Right lobe of liver (tissue), 6 donors: ENCODE measurements around the gene RNASEH2A. TPM values are rescaled to one million over a fixed set of nuclear protein-coding genes. Genes with fewer than 3 reads are reported as not detected.

Experiments
- ATAC-seq, 4 donors: fragments of 200-7000 bp; cut with Tn5 transposase; one replicate each; pipeline ENCODE4 v1.9.1; 2020; ENCODE audit warnings: mild to moderate bottlenecking in 4 of 4, moderate library complexity in 4 of 4
- DNase-seq, 3 donors: peaks; one replicate each; pipeline ENCODE4 v3.0.0-alpha.2; 2020
- H3K27ac ChIP-seq, 3 donors: fragments of 200-600 bp; one replicate each; pipeline ENCODE4 v1.8.0; 2022
- H3K27me3 ChIP-seq, 2 donors: fragments of 200-600 bp; one replicate each; pipeline ENCODE4 v1.8.0; 2022
- H3K36me3 ChIP-seq, 4 donors: fragments of 200-600 bp; sonication (generic) in 1 of 4; one replicate each; pipeline versions ENCODE4 v1.5.1 to v1.8.0; 2017 to 2022; ENCODE audit warnings: control low read depth in 1 of 4
- H3K4me1 ChIP-seq, 4 donors: fragments of 200-600 bp; sonication (generic) in 1 of 4; one replicate each; pipeline versions ENCODE4 v1.5.1 to v1.8.0; 2017 to 2022; ENCODE audit warnings: control low read depth in 1 of 4
- H3K4me3 ChIP-seq, 3 donors: fragments of 200-600 bp; one replicate each; pipeline ENCODE4 v1.8.0; 2022
- H3K9me3 ChIP-seq, 4 donors: fragments of 200-600 bp; sonication (generic) in 1 of 4; one replicate each; pipeline versions ENCODE4 v1.5.1 to v1.8.0; 2017 to 2022; ENCODE audit warnings: control low read depth in 1 of 4
- CTCF ChIP-seq, 4 donors: fragments of 200-600 bp in 3 of 4; fragments of 450-650 bp in 1 of 4; IDR thresholded peaks; one replicate each; pipeline versions ENCODE4 v1.5.1 to v1.8.0; 2016 to 2022; ENCODE audit warnings: antibody characterized with exemption in 4 of 4, mild to moderate bottlenecking in 2 of 4
- POLR2A ChIP-seq: fragments of 450-650 bp; IDR thresholded peaks from one replicate; pipeline ENCODE4 v1.6.1; 2017; ENCODE audit warnings: antibody characterized with exemption, mild to moderate bottlenecking
- WGBS: methylation state at CpG from one replicate; pipeline ENCODE4 v1.1.6; 2018; ENCODE audit warnings: low coverage, low lambda C conversion rate; ENCODE audit not compliant: insufficient coverage; ENCODE audit errors: missing lambda C conversion rate; 5-methylcytosine and 5-hydroxymethylcytosine counted together
- intact Hi-C, 2 donors: fragments of 100-400 bp; cut with DNase I; formaldehyde crosslinking; loops; one replicate each; pipeline versions ENCODE4 v1.11.2 to v1.14.1; 2022
- total RNA-seq, 6 experiments: library from RNA; depleted of rRNA in 2 of 6; stranded (reverse); fragments of >200 nt in 2 of 6; fragmentation: NEBNext Ultra II Directional in 3 of 6; extraction: Animal tissue kit (Norgen Biotek cat#: 25700) in 3 of 6; gene quantifications; one replicate each; pipeline versions ENCODE4 v1.1.0 to v1.2.4, GENCODE V29; 2016 to 2023
- donor health status: DM: no; HTN: yes; CAD: no.
- donor health status: DM: no; HTN: no; CAD: no.
- donor health status: DM: no; HTN: no; CAD: no.
- donor health status: DM: no; HTN: yes; CAD: no.
- donor health status: DM: no; HTN: yes; CAD: no.

The RNASEH2A gene
- total RNA-seq, 6 experiments from 2014 or later, result 2.1 to 7.1 (median 3.7) TPM

- H3K27me3 ChIP-seq, result no peaks in the 10 kb centered on the region
- under 1% methylated on average over 12 of the region's 22 CpGs for WGBS
- H3K4me1 ChIP-seq, result peaks cover 0 to 34% (median 17%) of the 10 kb centered on the region in 4 donors
- ATAC-seq (no peak), DNase-seq (peak in 1 of 3 donors; percentile 53)
- H3K9me3 ChIP-seq, result no peaks in the 10 kb centered on the region
- H3K27ac ChIP-seq, result peak overlapping the region; percentile 96 to 100 (median 99)
- TF ChIP-seq POLR2A, result no peak
- TF ChIP-seq CTCF (IDR thresholded peaks at IDR 0.05), result no peak
- peak overlapping the region; percentile 48 to 90 (median 81) for H3K4me3 ChIP-seq
- no peaks in the 10 kb centered on the region for H3K36me3 ChIP-seq
- intact Hi-C loops, result no loop called here
Observed at GRCh38 chr19:12790628-12791344, 15.6 kb upstream of the RNASEH2A start.

- peak; percentile 99 for DNase-seq
- intact Hi-C loops, result no loop called here
Observed at GRCh38 chr19:12791345-12792050, 14.9 kb upstream of the RNASEH2A start, which contains the start of gene JUNB. Gene JUNB (plus strand): TSS chr19:12791486. CDS start chr19:12791772, 286 bp downstream.

GRCh38 chr19:12792051-12792852 lies 14.1 kb upstream of the RNASEH2A start:
- Histone ChIP-seq H3K9me3 (no peaks in the 10 kb centered on the region), H3K27me3 (no peaks in the 10 kb centered on the region), H3K4me1 (peaks cover 0 to 40% (median 22%) of the 10 kb centered on the region in 4 donors), H3K4me3 (peak overlapping the region; percentile 73 to 90 (median 81)), H3K27ac (peak overlapping the region; percentile 96 to 100 (median 99)), H3K36me3 (no peaks in the 10 kb centered on the region)
- DNase-seq, result peak; percentile 69 to 86 (median 80)
- ATAC-seq, result peak in 1 of 4 donors; percentile 2
- intact Hi-C loops, result no loop called here
- TF ChIP-seq CTCF (IDR thresholded peaks at IDR 0.05), result no peak
- TF ChIP-seq POLR2A, result peak; percentile 52
- 0% methylated on average over 2 of the region's 84 CpGs for WGBS

More at GRCh38 chr19:12791345-12792050, 14.9 kb upstream of the RNASEH2A start, which contains the start of gene JUNB:
- WGBS, result 0% methylated on average over 5 of the region's 73 CpGs
- H3K27ac ChIP-seq, result peak within 1 kb of the TSS; percentile 96 to 100 (median 99)
- H3K4me3 ChIP-seq, result peak within 1 kb of the TSS; percentile 73 to 90 (median 81)
- H3K27me3 ChIP-seq, result no peaks in the 10 kb centered on the region
- ATAC-seq, result peak; percentile 44 to 63 (median 56)
- H3K36me3 ChIP-seq, result no peaks in the 10 kb centered on the region
- H3K4me1 ChIP-seq, result peaks cover 0 to 40% (median 21%) of the 10 kb centered on the region in 4 donors
- no peaks in the 10 kb centered on the region for H3K9me3 ChIP-seq
- TF ChIP-seq POLR2A (peak; percentile 100), CTCF (IDR thresholded peaks at IDR 0.05) (peak in 2 of 4 donors; percentile 4 to 15)

- ATAC-seq (no peak), DNase-seq (no peak)
- peaks cover 0 to 40% (median 21%) of the 10 kb centered on the region in 4 donors for H3K4me1 ChIP-seq
- peak overlapping the region; percentile 73 to 90 (median 81) for H3K4me3 ChIP-seq
- intact Hi-C loops, result no loop called here
- WGBS, result under 1% methylated on average over 19 of the region's 22 CpGs
- no peaks in the 10 kb centered on the region for H3K27me3 ChIP-seq
- no peaks in the 10 kb centered on the region for H3K9me3 ChIP-seq
- no peaks in the 10 kb centered on the region for H3K36me3 ChIP-seq
- peak overlapping the region; percentile 96 to 100 (median 99) for H3K27ac ChIP-seq
- TF ChIP-seq POLR2A (no peak), CTCF (IDR thresholded peaks at IDR 0.05) (no peak)
Observed at GRCh38 chr19:12792853-12793289, 13.5 kb upstream of the RNASEH2A start.
